ENCODE measurements around the gene SEMA3E.

Gene SEMA3E

DNA sequence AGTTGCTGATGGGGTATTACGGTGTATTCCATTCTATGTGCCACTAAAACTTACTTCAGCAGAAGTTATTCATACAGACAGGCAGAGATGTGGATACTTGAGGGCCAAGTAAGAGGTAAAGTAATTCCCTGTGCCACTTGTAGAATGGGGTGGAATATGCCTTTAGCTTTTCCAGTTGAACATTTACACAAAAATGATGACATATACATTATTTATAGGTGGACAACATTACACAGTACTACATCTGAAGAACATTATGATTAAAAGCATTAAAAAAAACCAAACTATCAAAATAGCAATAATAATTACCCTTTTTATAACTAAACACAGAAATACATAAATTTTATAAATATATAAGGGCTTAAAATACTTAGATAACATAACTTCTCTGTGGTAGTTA lies 3.5 kb upstream of the SEMA3E start:
- TF ChIP-seq ZNF140 (tag by site-specific recombination; IDR thresholded peaks at IDR 0.05) (no peak), ZNF37A (tag by site-specific recombination; IDR thresholded peaks at IDR 0.05) (no peak), ZNF701 (tag by site-specific recombination; IDR thresholded peaks at IDR 0.05) (no peak), ZNF394 (tag by site-specific recombination; IDR thresholded peaks at IDR 0.05; ENCODE audit: borderline replicate concordance) (no peak), ZFP37 (tag by site-specific recombination; IDR thresholded peaks at IDR 0.05) (no peak), ZNF221 (tag by site-specific recombination; IDR thresholded peaks at IDR 0.05; ENCODE audit: borderline replicate concordance) (no peak), ZNF707 (tag by site-specific recombination; IDR thresholded peaks at IDR 0.05) (no peak), ZNF677 (tag by site-specific recombination; IDR thresholded peaks at IDR 0.05) (no peak), ZNF585B (tag by site-specific recombination; IDR thresholded peaks at IDR 0.05) (no peak), YY2 (tag by site-specific recombination; IDR thresholded peaks at IDR 0.05) (no peak), ZNF660 (tag by site-specific recombination; IDR thresholded peaks at IDR 0.05) (no peak), ZNF112 (tag by site-specific recombination; IDR thresholded peaks at IDR 0.05) (no peak), CTCF (tag by site-specific recombination; IDR thresholded peaks at IDR 0.05) (no peak), ZNF174 (tag by site-specific recombination; IDR thresholded peaks at IDR 0.05) (no peak), REPIN1 (tag by site-specific recombination; IDR thresholded peaks at IDR 0.05; ENCODE audit: low read depth) (no peak), ZNF596 (tag by site-specific recombination; IDR thresholded peaks at IDR 0.05) (no peak)
- TF ChIP-seq, protein P1, sequence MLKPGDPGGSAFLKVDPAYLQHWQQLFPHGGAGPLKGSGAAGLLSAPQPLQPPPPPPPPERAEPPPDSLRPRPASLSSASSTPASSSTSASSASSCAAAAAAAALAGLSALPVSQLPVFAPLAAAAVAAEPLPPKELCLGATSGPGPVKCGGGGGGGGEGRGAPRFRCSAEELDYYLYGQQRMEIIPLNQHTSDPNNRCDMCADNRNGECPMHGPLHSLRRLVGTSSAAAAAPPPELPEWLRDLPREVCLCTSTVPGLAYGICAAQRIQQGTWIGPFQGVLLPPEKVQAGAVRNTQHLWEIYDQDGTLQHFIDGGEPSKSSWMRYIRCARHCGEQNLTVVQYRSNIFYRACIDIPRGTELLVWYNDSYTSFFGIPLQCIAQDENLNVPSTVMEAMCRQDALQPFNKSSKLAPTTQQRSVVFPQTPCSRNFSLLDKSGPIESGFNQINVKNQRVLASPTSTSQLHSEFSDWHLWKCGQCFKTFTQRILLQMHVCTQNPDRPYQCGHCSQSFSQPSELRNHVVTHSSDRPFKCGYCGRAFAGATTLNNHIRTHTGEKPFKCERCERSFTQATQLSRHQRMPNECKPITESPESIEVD (tag by site-specific recombination; IDR thresholded peaks at IDR 0.05), result no peak
- TF ChIP-seq, protein P2, sequence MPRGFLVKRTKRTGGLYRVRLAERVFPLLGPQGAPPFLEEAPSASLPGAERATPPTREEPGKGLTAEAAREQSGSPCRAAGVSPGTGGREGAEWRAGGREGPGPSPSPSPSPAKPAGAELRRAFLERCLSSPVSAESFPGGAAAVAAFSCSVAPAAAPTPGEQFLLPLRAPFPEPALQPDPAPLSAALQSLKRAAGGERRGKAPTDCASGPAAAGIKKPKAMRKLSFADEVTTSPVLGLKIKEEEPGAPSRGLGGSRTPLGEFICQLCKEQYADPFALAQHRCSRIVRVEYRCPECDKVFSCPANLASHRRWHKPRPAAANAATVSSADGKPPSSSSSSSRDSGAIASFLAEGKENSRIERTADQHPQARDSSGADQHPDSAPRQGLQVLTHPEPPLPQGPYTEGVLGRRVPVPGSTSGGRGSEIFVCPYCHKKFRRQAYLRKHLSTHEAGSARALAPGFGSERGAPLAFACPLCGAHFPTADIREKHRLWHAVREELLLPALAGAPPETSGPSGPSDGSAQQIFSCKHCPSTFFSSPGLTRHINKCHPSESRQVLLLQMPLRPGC (tag by site-specific recombination; IDR thresholded peaks at IDR 0.05), result no peak
- TF ChIP-seq, protein P3, sequence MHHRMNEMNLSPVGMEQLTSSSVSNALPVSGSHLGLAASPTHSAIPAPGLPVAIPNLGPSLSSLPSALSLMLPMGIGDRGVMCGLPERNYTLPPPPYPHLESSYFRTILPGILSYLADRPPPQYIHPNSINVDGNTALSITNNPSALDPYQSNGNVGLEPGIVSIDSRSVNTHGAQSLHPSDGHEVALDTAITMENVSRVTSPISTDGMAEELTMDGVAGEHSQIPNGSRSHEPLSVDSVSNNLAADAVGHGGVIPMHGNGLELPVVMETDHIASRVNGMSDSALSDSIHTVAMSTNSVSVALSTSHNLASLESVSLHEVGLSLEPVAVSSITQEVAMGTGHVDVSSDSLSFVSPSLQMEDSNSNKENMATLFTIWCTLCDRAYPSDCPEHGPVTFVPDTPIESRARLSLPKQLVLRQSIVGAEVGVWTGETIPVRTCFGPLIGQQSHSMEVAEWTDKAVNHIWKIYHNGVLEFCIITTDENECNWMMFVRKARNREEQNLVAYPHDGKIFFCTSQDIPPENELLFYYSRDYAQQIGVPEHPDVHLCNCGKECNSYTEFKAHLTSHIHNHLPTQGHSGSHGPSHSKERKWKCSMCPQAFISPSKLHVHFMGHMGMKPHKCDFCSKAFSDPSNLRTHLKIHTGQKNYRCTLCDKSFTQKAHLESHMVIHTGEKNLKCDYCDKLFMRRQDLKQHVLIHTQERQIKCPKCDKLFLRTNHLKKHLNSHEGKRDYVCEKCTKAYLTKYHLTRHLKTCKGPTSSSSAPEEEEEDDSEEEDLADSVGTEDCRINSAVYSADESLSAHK (tag by site-specific recombination; IDR thresholded peaks at IDR 0.05), result no peak
- TF ChIP-seq, protein P4, sequence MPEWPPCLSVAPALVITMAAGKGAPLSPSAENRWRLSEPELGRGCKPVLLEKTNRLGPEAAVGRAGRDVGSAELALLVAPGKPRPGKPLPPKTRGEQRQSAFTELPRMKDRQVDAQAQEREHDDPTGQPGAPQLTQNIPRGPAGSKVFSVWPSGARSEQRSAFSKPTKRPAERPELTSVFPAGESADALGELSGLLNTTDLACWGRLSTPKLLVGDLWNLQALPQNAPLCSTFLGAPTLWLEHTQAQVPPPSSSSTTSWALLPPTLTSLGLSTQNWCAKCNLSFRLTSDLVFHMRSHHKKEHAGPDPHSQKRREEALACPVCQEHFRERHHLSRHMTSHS (tag by site-specific recombination; IDR thresholded peaks at IDR 0.05), result no peak
- H3K27ac ChIP-seq (ENCODE audit: extremely low read depth, low read depth, low read length), result no peak overlapping the region
- CTCF ChIA-PET, result interaction anchor here (0.7 to 0.8 kb wide), 2 partner anchors 60 to 616 kb away, joined by 3 read pairs; no protein-coding TSS in a partner anchor
- no peaks in the 10 kb centered on the region for H3K9me3 ChIP-seq (ENCODE audit: control insufficient read depth, insufficient read depth, low read depth, low read length)
- H3K36me3 ChIP-seq (ENCODE audit: control insufficient read depth in 2 of 2, insufficient read depth in 1 of 2, low read length in 2 of 2), result no peaks in the 10 kb centered on the region
- no peak overlapping the region for H3K4me3 ChIP-seq (ENCODE audit: low read depth, low read length)
- POLR2A ChIA-PET, result no interaction called here
- H3K4me1 ChIP-seq (ENCODE audit: control insufficient read depth, insufficient read depth, low read length), result no peaks in the 10 kb centered on the region; the same call in 1 of the 2 replicates
